Heart left ventricle (tissue), 13 donors: ENCODE results near the gene ERN1.

Experiments used
- CTCF ChIP-seq, 12 donors: fragments of 200-600 bp; sonication (generic) in 4 of 12; IDR thresholded peaks; one replicate each; pipeline versions ENCODE4 v1.5.0 to v1.8.0; 2018 to 2022; ENCODE audit warnings: antibody characterized with exemption in 12 of 12, mild to moderate bottlenecking in 5 of 12
- POLR2A ChIP-seq, 2 donors: fragments of 450-650 bp; IDR thresholded peaks; one replicate each; pipeline ENCODE4 v1.6.1; 2017; ENCODE audit warnings: antibody characterized with exemption in 2 of 2, mild to moderate bottlenecking in 2 of 2, moderate library complexity in 2 of 2
- donor health status: ischemic (EF 13 %, LVEDD 7.1; RV severe dilation, severe dysfunction).
- donor health status: DM: no; HTN: yes; CAD: no.
- donor health status: DM: no; HTN: no; CAD: no.
- donor health status: ischemic (EF 25% LVEDD 6.9; RV normal size, moderate dysfunction).
- donor health status: ischemic (EF 25% LVEDD 5.7; RV mildly dilated, moderate dysfunction).
- donor health status: ischemic (EF 35%, LVEDD 5.7; RV mildly dilated, moderate dysfunction).
- donor health status: nonischemic (EF 11% LVEDD 7.7; RV severe dilation, severe dysfunction).
- donor health status: DM: yes; HTN: yes; CAD: no.
- donor health status: PGD.
- donor health status: ischemic (EF 29% LVEDD 5.4; RV normal size, mild dysfunction).
- donor health status: nonischemic (EF 23%, LVEDD 6.1; RV moderate dilation, normal function).

GRCh38 chr17:64060331-64060730 is 69.6 kb downstream of the ERN1 start:
- TF ChIP-seq CTCF (IDR thresholded peaks at IDR 0.05) (no peak), POLR2A (IDR thresholded peaks at IDR 0.05) (no peak)
